ENCODE data around the gene PLAAT4.
"Not testable (repeated sequence)": the region's sequence is repeated elsewhere in the genome, so short reads cannot be mapped to it uniquely, and the experiment has no call there.

Gene PLAAT4

GRCh38 chr11:63520606-63521170 is 15.9 kb upstream of the PLAAT4 start:
- Histone ChIP-seq H3K4me3 (no peak overlapping the region), H3K27ac (no peak overlapping the region)
- TF ChIP-seq, protein P1, sequence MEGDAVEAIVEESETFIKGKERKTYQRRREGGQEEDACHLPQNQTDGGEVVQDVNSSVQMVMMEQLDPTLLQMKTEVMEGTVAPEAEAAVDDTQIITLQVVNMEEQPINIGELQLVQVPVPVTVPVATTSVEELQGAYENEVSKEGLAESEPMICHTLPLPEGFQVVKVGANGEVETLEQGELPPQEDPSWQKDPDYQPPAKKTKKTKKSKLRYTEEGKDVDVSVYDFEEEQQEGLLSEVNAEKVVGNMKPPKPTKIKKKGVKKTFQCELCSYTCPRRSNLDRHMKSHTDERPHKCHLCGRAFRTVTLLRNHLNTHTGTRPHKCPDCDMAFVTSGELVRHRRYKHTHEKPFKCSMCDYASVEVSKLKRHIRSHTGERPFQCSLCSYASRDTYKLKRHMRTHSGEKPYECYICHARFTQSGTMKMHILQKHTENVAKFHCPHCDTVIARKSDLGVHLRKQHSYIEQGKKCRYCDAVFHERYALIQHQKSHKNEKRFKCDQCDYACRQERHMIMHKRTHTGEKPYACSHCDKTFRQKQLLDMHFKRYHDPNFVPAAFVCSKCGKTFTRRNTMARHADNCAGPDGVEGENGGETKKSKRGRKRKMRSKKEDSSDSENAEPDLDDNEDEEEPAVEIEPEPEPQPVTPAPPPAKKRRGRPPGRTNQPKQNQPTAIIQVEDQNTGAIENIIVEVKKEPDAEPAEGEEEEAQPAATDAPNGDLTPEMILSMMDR (IDR thresholded peaks at IDR 0.05): no peak
- no peak for DNase-seq (ENCODE audit: low spot score)

GRCh38 chr11:63521896-63522295 is 14.7 kb upstream of the PLAAT4 start:
- Histone ChIP-seq H3K4me3 (no peak overlapping the region), H3K27ac (no peak overlapping the region)
- no peak for DNase-seq (ENCODE audit: low spot score)
- TF ChIP-seq, protein P1 (IDR thresholded peaks at IDR 0.05): no peak

DNA sequence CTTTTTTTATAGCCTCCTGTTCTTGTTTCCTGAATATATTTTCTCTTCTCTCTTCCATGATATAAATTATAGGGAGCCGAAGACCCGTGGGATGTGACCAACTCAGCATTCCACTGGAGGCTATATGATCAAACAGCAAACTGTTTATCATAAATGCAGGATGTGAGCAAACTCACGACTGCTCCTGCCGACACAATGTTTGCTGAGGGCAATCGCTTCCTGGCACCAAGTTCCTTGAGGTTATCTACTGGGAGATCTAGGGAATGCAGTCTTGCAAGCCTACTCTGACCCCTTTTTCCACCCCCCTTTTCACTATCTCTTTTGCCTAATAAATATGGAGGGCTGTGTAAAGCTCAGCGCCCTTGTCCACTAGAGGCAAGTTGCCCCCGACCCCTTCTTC is 13.5 kb upstream of the PLAAT4 start:
- H3K27ac ChIP-seq: no peak overlapping the region
- H3K4me3 ChIP-seq: no peak overlapping the region
- TF ChIP-seq, protein P1 (IDR thresholded peaks at IDR 0.05): no peak
- no peak for DNase-seq (ENCODE audit: low spot score)

GRCh38 chr11:63527667-63528066 is 8.9 kb upstream of the PLAAT4 start:
- TF ChIP-seq, protein P1 (IDR thresholded peaks at IDR 0.05): no peak
- no peak overlapping the region for H3K27ac ChIP-seq
- no peak overlapping the region for H3K4me3 ChIP-seq
- no peak for DNase-seq (ENCODE audit: low spot score)

DNA sequence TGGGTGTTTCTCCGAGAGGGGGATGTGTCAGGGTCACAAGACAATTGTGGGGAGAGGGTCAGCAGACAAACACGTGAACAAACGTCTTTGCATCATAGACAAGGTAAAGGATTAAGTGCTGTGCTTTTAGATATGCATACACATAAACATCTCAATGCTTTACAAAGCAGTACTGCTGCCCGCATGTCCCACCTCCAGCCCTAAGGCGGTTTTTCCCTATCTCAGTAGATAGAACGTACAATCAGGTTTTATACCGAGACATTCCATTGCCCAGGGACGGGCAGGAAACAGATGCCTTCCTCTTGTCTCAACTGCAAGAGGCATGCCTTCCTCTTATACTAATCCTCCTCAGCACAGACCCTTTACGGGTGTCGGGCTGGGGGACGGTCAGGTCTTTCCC is 8.5 kb upstream of the PLAAT4 start:
- not testable (repeated sequence) for DNase-seq (ENCODE audit: low spot score); H3K27ac ChIP-seq; H3K4me3 ChIP-seq

DNA sequence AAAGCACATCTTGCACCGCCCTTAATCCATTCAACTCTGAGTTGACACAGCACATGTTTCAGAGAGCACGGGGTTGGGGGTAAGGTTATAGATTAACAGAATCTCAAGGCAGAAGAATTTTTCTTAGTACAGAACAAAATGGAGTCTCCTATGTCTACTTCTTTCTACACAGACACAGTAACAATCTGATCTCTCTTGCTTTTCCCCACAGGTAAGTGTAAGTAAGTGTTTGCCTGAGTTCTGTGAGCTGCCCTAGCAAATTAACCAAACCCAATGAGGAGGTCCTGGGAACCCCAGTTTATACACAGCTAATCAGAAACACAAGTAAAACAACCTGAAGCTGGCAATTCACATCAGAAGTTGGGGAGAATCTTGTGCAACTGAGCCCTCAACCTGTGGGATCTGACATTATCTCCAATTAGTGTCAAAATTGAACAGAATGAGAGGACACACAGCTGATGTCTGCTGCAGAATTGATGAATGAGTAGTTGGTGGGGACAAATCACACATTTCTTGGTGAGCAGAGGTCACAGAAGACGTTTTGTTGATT is 7.8 kb upstream of the PLAAT4 start:
- H3K27ac ChIP-seq; DNase-seq (ENCODE audit: low spot score); H3K4me3 ChIP-seq: not testable (repeated sequence)

DNA sequence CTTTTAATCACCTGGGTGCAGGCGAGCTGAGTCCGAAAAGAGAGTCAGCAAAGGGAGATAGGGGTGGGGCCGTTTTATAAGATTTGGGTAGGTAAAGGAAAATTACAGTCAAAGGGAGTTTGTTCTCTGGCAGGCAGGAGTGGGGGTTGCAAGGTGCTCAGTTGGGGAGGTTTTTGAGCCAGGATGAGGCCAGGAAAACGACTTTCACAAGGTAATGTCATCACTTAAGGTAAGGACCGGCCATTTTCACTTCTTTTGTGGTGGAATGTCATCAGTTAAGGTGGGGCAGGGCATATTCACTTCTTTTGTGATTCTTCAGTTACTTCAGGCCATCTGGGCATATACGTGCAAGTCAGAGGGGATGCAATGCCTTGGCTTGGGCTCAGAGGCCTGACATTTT is 7.2 kb upstream of the PLAAT4 start:
- H3K27ac ChIP-seq; DNase-seq (ENCODE audit: low spot score); H3K4me3 ChIP-seq: not testable (repeated sequence)

GRCh38 chr11:63530021-63530420 is 6.6 kb upstream of the PLAAT4 start:
- Histone ChIP-seq H3K4me3 (no peak overlapping the region), H3K27ac (no peak overlapping the region)
- TF ChIP-seq, protein P1 (IDR thresholded peaks at IDR 0.05): no peak
- no peak for DNase-seq (ENCODE audit: low spot score)

DNA sequence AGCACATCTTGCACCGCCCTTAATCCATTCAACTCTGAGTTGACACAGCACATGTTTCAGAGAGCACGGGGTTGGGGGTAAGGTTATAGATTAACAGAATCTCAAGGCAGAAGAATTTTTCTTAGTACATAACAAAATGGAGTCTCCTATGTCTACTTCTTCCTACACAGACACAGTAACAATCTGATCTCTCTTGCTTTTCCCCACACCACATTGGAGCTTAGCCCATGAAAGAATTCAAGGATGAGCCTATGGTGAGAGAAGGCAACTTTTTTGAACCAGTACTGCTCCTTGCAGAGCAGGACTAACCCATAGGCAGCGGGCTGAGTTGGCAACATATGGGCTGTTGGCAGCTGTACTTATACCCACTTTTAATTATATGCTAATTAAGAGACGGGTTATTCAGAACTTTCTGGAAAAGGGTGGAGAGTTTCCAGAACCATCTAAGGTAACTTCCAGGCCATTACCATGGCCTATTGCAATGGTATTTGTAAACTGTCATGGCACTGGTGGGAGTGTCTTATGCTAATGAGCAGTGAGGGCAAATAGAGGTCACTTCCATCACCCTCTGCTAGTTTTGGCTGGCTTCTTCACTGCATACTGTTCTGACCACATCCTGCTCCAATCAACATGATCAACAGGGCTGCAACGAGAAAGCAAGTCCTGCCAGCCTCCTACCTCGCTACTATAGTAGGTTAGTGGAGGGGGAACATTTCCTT is 5.4 kb upstream of the PLAAT4 start:
- not testable (repeated sequence) for H3K27ac ChIP-seq, H3K4me3 ChIP-seq

More for the DNA sequence above, 5.4 kb upstream of the PLAAT4 start:
- DNase-seq (ENCODE audit: low spot score): not testable (repeated sequence)

Data from coronary artery (tissue), 2 donors.